ENCODE data around the gene MRPL40. TPM values are rescaled to one million over a fixed set of nuclear protein-coding genes. Genes with fewer than 3 reads are reported as not detected.

Gene MRPL40
- total and polyA plus RNA-seq, 2 of the 13 experiments (the other 11 are each of a cell fraction or from before 2014, with no cell fraction given), result 42.7 to 79.7 TPM

DNA sequence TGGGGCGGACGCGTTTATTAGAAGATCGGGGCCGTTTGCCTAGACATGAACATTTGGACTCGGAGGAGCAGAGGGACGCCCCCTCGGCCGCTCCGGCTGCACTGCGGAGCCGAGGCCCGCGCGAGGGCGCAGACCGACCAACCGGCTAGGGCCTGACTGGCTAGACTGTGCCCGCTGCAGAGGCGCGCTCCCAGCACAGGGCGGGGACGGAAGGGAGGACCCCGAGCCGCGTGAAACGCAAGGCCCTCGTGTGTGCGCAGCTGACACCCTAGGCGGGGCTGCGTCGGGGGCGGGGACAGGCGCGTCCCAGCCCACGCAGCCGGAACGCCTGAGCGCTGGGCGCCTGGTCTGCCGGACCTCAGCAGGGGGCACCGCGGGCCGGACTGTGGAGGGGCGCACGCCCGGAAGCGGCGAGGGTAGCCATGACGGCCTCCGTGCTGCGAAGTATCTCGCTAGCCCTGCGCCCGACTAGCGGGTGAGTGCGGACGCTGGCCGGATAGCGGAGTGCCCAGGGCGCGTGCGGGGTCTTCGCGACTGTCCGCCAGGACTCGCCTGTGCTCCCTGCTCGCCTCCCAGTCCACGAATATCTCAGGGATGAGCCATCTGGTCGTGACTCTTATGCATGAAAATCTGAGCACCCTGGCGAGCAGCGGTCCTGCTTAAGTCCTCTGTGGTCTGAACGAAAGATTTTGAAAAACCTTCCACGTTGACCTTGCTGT is at the start of gene MRPL40 (continued):
- TF ChIP-seq ZMYM4 (CRISPR knock-in tag; IDR thresholded peaks at IDR 0.05), result peak; percentile 95
- no peak; the same call in 1 of the 2 replicates for TF ChIP-seq KDM4B (CRISPR knock-in tag; IDR thresholded peaks at IDR 0.05)
- TF ChIP-seq ZFYVE20 (CRISPR knock-in tag; IDR thresholded peaks at IDR 0.05; ENCODE audit: borderline replicate concordance, low read depth), result no peak
- TF ChIP-seq, protein P1, sequence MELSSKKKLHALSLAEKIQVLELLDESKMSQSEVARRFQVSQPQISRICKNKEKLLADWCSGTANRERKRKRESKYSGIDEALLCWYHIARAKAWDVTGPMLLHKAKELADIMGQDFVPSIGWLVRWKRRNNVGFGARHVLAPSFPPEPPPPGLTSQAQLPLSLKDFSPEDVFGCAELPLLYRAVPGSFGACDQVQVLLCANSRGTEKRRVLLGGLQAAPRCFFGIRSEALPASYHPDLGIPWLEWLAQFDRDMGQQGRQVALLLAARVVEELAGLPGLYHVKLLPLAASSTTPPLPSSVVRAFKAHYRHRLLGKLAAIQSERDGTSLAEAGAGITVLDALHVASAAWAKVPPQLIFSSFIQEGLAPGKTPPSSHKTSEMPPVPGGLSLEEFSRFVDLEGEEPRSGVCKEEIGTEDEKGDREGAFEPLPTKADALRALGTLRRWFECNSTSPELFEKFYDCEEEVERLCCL (CRISPR knock-in tag; IDR thresholded peaks at IDR 0.05; ENCODE audit: borderline replicate concordance), result peak; percentile 51; the same call in 1 of the 2 replicates
- peak; percentile 97 for TF ChIP-seq CCDC6 (CRISPR knock-in tag; IDR thresholded peaks at IDR 0.05)
- TF ChIP-seq ZNF891 (CRISPR knock-in tag; IDR thresholded peaks at IDR 0.05), result peak; percentile 93; the same call in 1 of the 2 replicates
- peak; percentile 98; the same call in 1 of the 2 replicates for TF ChIP-seq CBX5 (CRISPR knock-in tag; IDR thresholded peaks at IDR 0.05; ENCODE audit: borderline replicate concordance)
- TF ChIP-seq DPF2 (CRISPR knock-in tag; IDR thresholded peaks at IDR 0.05; ENCODE audit: borderline replicate concordance, low read depth), result no peak; the same call in 1 of the 2 replicates
- no peak for TF ChIP-seq NPAS2 (CRISPR knock-in tag; IDR thresholded peaks at IDR 0.05; ENCODE audit: borderline replicate concordance)
- TF ChIP-seq, protein P2, sequence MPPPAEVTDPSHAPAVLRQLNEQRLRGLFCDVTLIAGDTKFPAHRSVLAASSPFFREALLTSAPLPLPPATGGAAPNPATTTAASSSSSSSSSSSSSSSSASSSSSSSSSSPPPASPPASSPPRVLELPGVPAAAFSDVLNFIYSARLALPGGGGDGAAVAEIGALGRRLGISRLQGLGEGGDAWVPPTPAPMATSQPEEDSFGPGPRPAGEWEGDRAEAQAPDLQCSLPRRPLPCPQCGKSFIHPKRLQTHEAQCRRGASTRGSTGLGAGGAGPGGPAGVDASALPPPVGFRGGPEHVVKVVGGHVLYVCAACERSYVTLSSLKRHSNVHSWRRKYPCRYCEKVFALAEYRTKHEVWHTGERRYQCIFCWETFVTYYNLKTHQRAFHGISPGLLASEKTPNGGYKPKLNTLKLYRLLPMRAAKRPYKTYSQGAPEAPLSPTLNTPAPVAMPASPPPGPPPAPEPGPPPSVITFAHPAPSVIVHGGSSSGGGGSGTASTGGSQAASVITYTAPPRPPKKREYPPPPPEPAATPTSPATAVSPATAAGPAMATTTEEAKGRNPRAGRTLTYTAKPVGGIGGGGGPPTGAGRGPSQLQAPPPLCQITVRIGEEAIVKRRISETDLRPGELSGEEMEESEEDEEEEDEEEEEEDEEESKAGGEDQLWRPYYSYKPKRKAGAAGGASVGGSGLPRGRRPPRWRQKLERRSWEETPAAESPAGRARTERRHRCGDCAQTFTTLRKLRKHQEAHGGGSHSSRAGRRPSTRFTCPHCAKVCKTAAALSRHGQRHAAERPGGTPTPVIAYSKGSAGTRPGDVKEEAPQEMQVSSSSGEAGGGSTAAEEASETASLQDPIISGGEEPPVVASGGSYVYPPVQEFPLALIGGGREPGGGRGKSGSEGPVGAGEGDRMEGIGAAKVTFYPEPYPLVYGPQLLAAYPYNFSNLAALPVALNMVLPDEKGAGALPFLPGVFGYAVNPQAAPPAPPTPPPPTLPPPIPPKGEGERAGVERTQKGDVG (CRISPR knock-in tag; IDR thresholded peaks at IDR 0.05; ENCODE audit: borderline replicate concordance), result peak; percentile 76; the same call in 1 of the 2 replicates
- TF ChIP-seq IRF1 (CRISPR knock-in tag; IDR thresholded peaks at IDR 0.05; ENCODE audit: low read depth), result no peak
- TF ChIP-seq YEATS4 (CRISPR knock-in tag; IDR thresholded peaks at IDR 0.05; ENCODE audit: borderline replicate concordance), result peak; percentile 99
- TF ChIP-seq CHD2 (IDR thresholded peaks at IDR 0.05; ENCODE audit: low read depth, low read length), result no peak
- TF ChIP-seq FOXK2 (IDR thresholded peaks at IDR 0.05), result no peak
- TF ChIP-seq BCLAF1 (IDR thresholded peaks at IDR 0.05), result no peak
- no peak for TF ChIP-seq DDIT3 (CRISPR knock-in tag; IDR thresholded peaks at IDR 0.05)
- 0 out of 2 replicates have a peak, but pooled peaks have one; percentile 7 for TF ChIP-seq ZNF101 (CRISPR knock-in tag; IDR thresholded peaks at IDR 0.05; ENCODE audit: borderline replicate concordance, low read depth)
- TF ChIP-seq ZNF773 (CRISPR knock-in tag; IDR thresholded peaks at IDR 0.05; ENCODE audit: borderline replicate concordance), result peak; percentile 85; the same call in 1 of the 2 replicates
- no peak for TF ChIP-seq FLYWCH1 (CRISPR knock-in tag; IDR thresholded peaks at IDR 0.05)
- no peak for TF ChIP-seq CENPX (CRISPR knock-in tag; IDR thresholded peaks at IDR 0.05)
